ENCODE data around the gene AADAT. TPM values are rescaled to one million over a fixed set of nuclear protein-coding genes. Genes with fewer than 3 reads are reported as not detected.

AADAT gene
- total and polyA plus RNA-seq, 5 donors from 2014 or later: not detected

GRCh38 chr4:170040031-170040680 is 49.6 kb downstream of the AADAT start:
- Histone ChIP-seq H3K4me3 (ENCODE audit: low read depth, low read length) (no peak overlapping the region), H3K27ac (ENCODE audit: insufficient read depth, low read length, poor library complexity, severe bottlenecking) (no peak overlapping the region), H3K36me3 (ENCODE audit: control insufficient read depth, insufficient read depth, low read length) (no peaks in the 10 kb centered on the region), H3K9me3 (ENCODE audit: control insufficient read depth in 2 of 2, low read length in 2 of 2) (no peaks in the 10 kb centered on the region), H3K4me1 (ENCODE audit: control insufficient read depth, insufficient read depth, low read length, poor library complexity, severe bottlenecking) (no peaks in the 10 kb centered on the region), H3K27me3 (ENCODE audit: control insufficient read depth, insufficient read depth, low read length) (peaks cover 2% of the 10 kb centered on the region)
- ATAC-seq (ENCODE audit: low read depth in 2 of 2): no peak
- no peak overlapping the region for H3K4me3 Mint-ChIP-seq
- no peak for DNase-seq
- H3K9me3 Mint-ChIP-seq: no peaks in the 10 kb centered on the region
- no peaks in the 10 kb centered on the region for H3K27me3 Mint-ChIP-seq
- no peaks in the 10 kb centered on the region for H3K4me1 Mint-ChIP-seq
- no peak overlapping the region for H3K27ac Mint-ChIP-seq
- no peaks in the 10 kb centered on the region for H3K36me3 Mint-ChIP-seq

GRCh38 chr4:170038769-170039168 is 51.0 kb downstream of the AADAT start:
- no peaks in the 10 kb centered on the region for H3K9me3 ChIP-seq (ENCODE audit: control insufficient read depth in 2 of 2, low read length in 2 of 2)
- H3K9me3 Mint-ChIP-seq: peaks cover 0 to 2% (median 0%) of the 10 kb centered on the region in 7 donors
- no peak for DNase-seq
- H3K27me3 Mint-ChIP-seq: no peaks in the 10 kb centered on the region
- H3K4me3 ChIP-seq (ENCODE audit: low read depth, low read length): no peak overlapping the region
- peaks cover 2% of the 10 kb centered on the region for H3K27me3 ChIP-seq (ENCODE audit: control insufficient read depth, insufficient read depth, low read length)
- no peak for ATAC-seq (ENCODE audit: low read depth in 2 of 2)
- H3K36me3 ChIP-seq (ENCODE audit: control insufficient read depth, insufficient read depth, low read length): no peaks in the 10 kb centered on the region
- H3K4me3 Mint-ChIP-seq: no peak overlapping the region
- H3K4me1 ChIP-seq (ENCODE audit: control insufficient read depth, insufficient read depth, low read length, poor library complexity, severe bottlenecking): no peaks in the 10 kb centered on the region
- H3K4me1 Mint-ChIP-seq: no peaks in the 10 kb centered on the region
- no peak overlapping the region for H3K27ac ChIP-seq (ENCODE audit: insufficient read depth, low read length, poor library complexity, severe bottlenecking)
- H3K27ac Mint-ChIP-seq: no peak overlapping the region
- no peaks in the 10 kb centered on the region for H3K36me3 Mint-ChIP-seq

- H3K4me3 Mint-ChIP-seq: no peak overlapping the region
- H3K36me3 Mint-ChIP-seq: no peaks in the 10 kb centered on the region
- Histone ChIP-seq H3K27ac (ENCODE audit: insufficient read depth, low read length, poor library complexity, severe bottlenecking) (no peak overlapping the region), H3K4me1 (ENCODE audit: control insufficient read depth, insufficient read depth, low read length, poor library complexity, severe bottlenecking) (no peaks in the 10 kb centered on the region), H3K4me3 (ENCODE audit: low read depth, low read length) (no peak overlapping the region), H3K36me3 (ENCODE audit: control insufficient read depth, insufficient read depth, low read length) (no peaks in the 10 kb centered on the region), H3K27me3 (ENCODE audit: control insufficient read depth, insufficient read depth, low read length) (peaks cover 2% of the 10 kb centered on the region), H3K9me3 (ENCODE audit: control insufficient read depth in 2 of 2, low read length in 2 of 2) (no peaks in the 10 kb centered on the region)
- H3K27ac Mint-ChIP-seq: no peak overlapping the region
- peaks cover 0 to 2% (median 0%) of the 10 kb centered on the region in 7 donors for H3K9me3 Mint-ChIP-seq
- no peaks in the 10 kb centered on the region for H3K4me1 Mint-ChIP-seq
- H3K27me3 Mint-ChIP-seq: no peaks in the 10 kb centered on the region
- DNase-seq (no peak), ATAC-seq (ENCODE audit: low read depth in 2 of 2) (no peak)
These were observed 51.5 kb downstream of the AADAT start for GRCh38 chr4:170038232-170038631.

- H3K36me3 ChIP-seq (ENCODE audit: control insufficient read depth, insufficient read depth, low read length): no peaks in the 10 kb centered on the region
- H3K27ac ChIP-seq (ENCODE audit: insufficient read depth, low read length, poor library complexity, severe bottlenecking): no peak overlapping the region
- Mint-ChIP-seq H3K9me3 (peaks cover 0 to 2% (median 0%) of the 10 kb centered on the region in 7 donors), H3K36me3 (no peaks in the 10 kb centered on the region), H3K4me1 (no peaks in the 10 kb centered on the region), H3K27ac (no peak overlapping the region), H3K27me3 (no peaks in the 10 kb centered on the region), H3K4me3 (no peak overlapping the region)
- H3K9me3 ChIP-seq (ENCODE audit: control insufficient read depth in 2 of 2, low read length in 2 of 2): no peaks in the 10 kb centered on the region
- peaks cover 5% of the 10 kb centered on the region for H3K27me3 ChIP-seq (ENCODE audit: control insufficient read depth, insufficient read depth, low read length)
- H3K4me3 ChIP-seq (ENCODE audit: low read depth, low read length): no peak overlapping the region
- no peaks in the 10 kb centered on the region for H3K4me1 ChIP-seq (ENCODE audit: control insufficient read depth, insufficient read depth, low read length, poor library complexity, severe bottlenecking)
- no peak for ATAC-seq (ENCODE audit: low read depth in 2 of 2)
- DNase-seq: no peak
These were observed 52.3 kb downstream of the AADAT start for GRCh38 chr4:170037481-170037880.

- H3K36me3 Mint-ChIP-seq: no peaks in the 10 kb centered on the region
- Histone ChIP-seq H3K27ac (ENCODE audit: insufficient read depth, low read length, poor library complexity, severe bottlenecking) (no peak overlapping the region), H3K4me3 (ENCODE audit: low read depth, low read length) (no peak overlapping the region), H3K9me3 (ENCODE audit: control insufficient read depth in 2 of 2, low read length in 2 of 2) (no peaks in the 10 kb centered on the region), H3K4me1 (ENCODE audit: control insufficient read depth, insufficient read depth, low read length, poor library complexity, severe bottlenecking) (no peaks in the 10 kb centered on the region), H3K27me3 (ENCODE audit: control insufficient read depth, insufficient read depth, low read length) (peaks cover 9% of the 10 kb centered on the region), H3K36me3 (ENCODE audit: control insufficient read depth, insufficient read depth, low read length) (no peaks in the 10 kb centered on the region)
- H3K27me3 Mint-ChIP-seq: peaks cover 5% of the 10 kb centered on the region
- no peak overlapping the region for H3K4me3 Mint-ChIP-seq
- peaks cover 0 to 2% (median 0%) of the 10 kb centered on the region in 7 donors for H3K9me3 Mint-ChIP-seq
- no peak for DNase-seq
- ATAC-seq (ENCODE audit: low read depth in 2 of 2): no peak
- no peaks in the 10 kb centered on the region for H3K4me1 Mint-ChIP-seq
- H3K27ac Mint-ChIP-seq: no peak overlapping the region
These were observed 53.9 kb downstream of the AADAT start for GRCh38 chr4:170035845-170036244.

- H3K9me3 ChIP-seq (ENCODE audit: control insufficient read depth in 2 of 2, low read length in 2 of 2): no peaks in the 10 kb centered on the region
- H3K27ac ChIP-seq (ENCODE audit: insufficient read depth, low read length, poor library complexity, severe bottlenecking): no peak overlapping the region
- no peaks in the 10 kb centered on the region for H3K4me1 ChIP-seq (ENCODE audit: control insufficient read depth, insufficient read depth, low read length, poor library complexity, severe bottlenecking)
- Mint-ChIP-seq H3K27me3 (peaks cover 11% of the 10 kb centered on the region), H3K9me3 (peaks cover 0 to 2% (median 0%) of the 10 kb centered on the region in 7 donors), H3K27ac (no peak overlapping the region), H3K36me3 (no peaks in the 10 kb centered on the region), H3K4me3 (no peak overlapping the region), H3K4me1 (no peaks in the 10 kb centered on the region)
- no peak overlapping the region for H3K4me3 ChIP-seq (ENCODE audit: low read depth, low read length)
- DNase-seq (no peak), ATAC-seq (ENCODE audit: low read depth in 2 of 2) (no peak)
- no peaks in the 10 kb centered on the region for H3K36me3 ChIP-seq (ENCODE audit: control insufficient read depth, insufficient read depth, low read length)
- H3K27me3 ChIP-seq (ENCODE audit: control insufficient read depth, insufficient read depth, low read length): peaks cover 11% of the 10 kb centered on the region
These were observed 54.5 kb downstream of the AADAT start for GRCh38 chr4:170035231-170035630.

GRCh38 chr4:170033999-170034398 is 55.8 kb downstream of the AADAT start:
- Mint-ChIP-seq H3K4me1 (peaks cover 0 to 6% (median 0%) of the 10 kb centered on the region in 4 donors), H3K27ac (no peak overlapping the region), H3K27me3 (peaks cover 11% of the 10 kb centered on the region), H3K4me3 (no peak overlapping the region), H3K36me3 (no peaks in the 10 kb centered on the region), H3K9me3 (peaks cover 0 to 6% (median 0%) of the 10 kb centered on the region in 7 donors)
- Histone ChIP-seq H3K4me1 (ENCODE audit: control insufficient read depth, insufficient read depth, low read length, poor library complexity, severe bottlenecking) (no peaks in the 10 kb centered on the region), H3K9me3 (ENCODE audit: control insufficient read depth in 2 of 2, low read length in 2 of 2) (no peaks in the 10 kb centered on the region), H3K27ac (ENCODE audit: insufficient read depth, low read length, poor library complexity, severe bottlenecking) (no peak overlapping the region), H3K36me3 (ENCODE audit: control insufficient read depth, insufficient read depth, low read length) (no peaks in the 10 kb centered on the region), H3K4me3 (ENCODE audit: low read depth, low read length) (no peak overlapping the region), H3K27me3 (ENCODE audit: control insufficient read depth, insufficient read depth, low read length) (peaks cover 21% of the 10 kb centered on the region)
- ATAC-seq (ENCODE audit: low read depth in 2 of 2) (no peak), DNase-seq (no peak)

- ATAC-seq (ENCODE audit: low read depth in 2 of 2) (no peak), DNase-seq (no peak)
- H3K27me3 ChIP-seq (ENCODE audit: control insufficient read depth, insufficient read depth, low read length): peaks cover 35% of the 10 kb centered on the region
- Mint-ChIP-seq H3K36me3 (no peaks in the 10 kb centered on the region), H3K27me3 (peaks cover 32% of the 10 kb centered on the region), H3K9me3 (peaks cover 0 to 9% (median 0%) of the 10 kb centered on the region in 7 donors), H3K4me1 (peaks cover 5 to 18% (median 8%) of the 10 kb centered on the region in 4 donors), H3K27ac (no peak overlapping the region), H3K4me3 (no peak overlapping the region)
- H3K4me3 ChIP-seq (ENCODE audit: low read depth, low read length): no peak overlapping the region
- peaks cover 14% of the 10 kb centered on the region for H3K4me1 ChIP-seq (ENCODE audit: control insufficient read depth, insufficient read depth, low read length, poor library complexity, severe bottlenecking)
- H3K36me3 ChIP-seq (ENCODE audit: control insufficient read depth, insufficient read depth, low read length): no peaks in the 10 kb centered on the region
- no peak overlapping the region for H3K27ac ChIP-seq (ENCODE audit: insufficient read depth, low read length, poor library complexity, severe bottlenecking)
- peaks cover 0 to 3% of the 10 kb centered on the region in 2 experiments for H3K9me3 ChIP-seq (ENCODE audit: control insufficient read depth in 2 of 2, low read length in 2 of 2)
These were observed 59.6 kb downstream of the AADAT start for GRCh38 chr4:170030121-170030520.

All from CD4-positive, CD25-positive, alpha-beta regulatory T cell (primary cell).